Right cardiac atrium (tissue), 5 donors: ENCODE measurements around the gene LMBR1. TPM values are rescaled to one million over a fixed set of nuclear protein-coding genes. Genes with fewer than 3 reads are reported as not detected.

ENCODE experiments used
- ATAC-seq, 2 donors: fragments of 200-7000 bp; cut with Tn5 transposase; one replicate each; pipeline versions ENCODE4 v1.8.0 to v1.9.1; 2020; ENCODE audit warnings: moderate library complexity in 2 of 2, mild to moderate bottlenecking in 1 of 2
- DNase-seq, 3 donors: peaks; one replicate each; pipeline ENCODE4 v3.0.0-alpha.2; 2020
- H3K27ac ChIP-seq: one replicate; pipeline ENCODE4 v1.5.1; 2013; ENCODE audit warnings: mild to moderate bottlenecking, low read length, control low read depth, moderate library complexity
- H3K27me3 ChIP-seq: one replicate; pipeline ENCODE4 v1.6.1; 2013; ENCODE audit not compliant: control insufficient read depth, insufficient read depth
- H3K4me1 ChIP-seq: one replicate; pipeline ENCODE4 v1.6.1; 2013; ENCODE audit warnings: low read length; ENCODE audit not compliant: control insufficient read depth, insufficient read depth
- H3K4me3 ChIP-seq: one replicate; pipeline ENCODE4 v1.5.1; 2013; ENCODE audit warnings: low read length, control low read depth
- H3K9me3 ChIP-seq: one replicate; pipeline ENCODE4 v1.6.1; 2013; ENCODE audit warnings: low read length; ENCODE audit not compliant: control insufficient read depth
- WGBS: extraction: QIAGEN DNeasy Blood & Tissue Kit; methylation state at CpG from one replicate; pipeline ENCODE4 v1.1.7; 2013; 5-methylcytosine and 5-hydroxymethylcytosine counted together
- intact Hi-C, 4 donors: fragments of 100-400 bp; cut with DNase I; formaldehyde crosslinking; loops; one replicate each; pipeline versions ENCODE4 v1.11.0 to v1.14.0; 2022 to 2023
- polyA plus RNA-seq: library from polyadenylated mRNA; stranded (reverse); fragments of 200-250 nt; gene quantifications from one replicate; pipeline ENCODE4 v1.2.3, GENCODE V29; 2013
- total RNA-seq, 4 donors: library from RNA; stranded (reverse); fragmentation: NEBNext Ultra II Directional; extraction: Animal tissue kit (Norgen Biotek cat#: 25700); gene quantifications; one replicate each; pipeline ENCODE4 v1.2.1, GENCODE V29; 2021
- donor health status: healthy with polysubstance abuse.
- donor health status: DM: no; HTN: yes; CAD: no.
- donor health status: DM: no; HTN: no; CAD: no.
- donor health status: DM: no; HTN: yes; CAD: no; lungs with severe emphysema.
- donor health status: DM: yes; HTN: yes; CAD: no.

LMBR1 gene
- total and polyA plus RNA-seq, 5 donors: 8.1 to 48.7 (median 46.3) TPM

GRCh38 chr7:156753630-156754029 lies 139.4 kb downstream of the LMBR1 start:
- 87% methylated on average over 7 of the region's 7 CpGs for WGBS
- H3K9me3 ChIP-seq: no peaks in the 10 kb centered on the region
- H3K4me1 ChIP-seq: peaks cover 1% of the 10 kb centered on the region
- DNase-seq (no peak), ATAC-seq (no peak)
- H3K27me3 ChIP-seq: no peaks in the 10 kb centered on the region
- intact Hi-C loops: no loop called here
- H3K27ac ChIP-seq: no peak overlapping the region
- no peak overlapping the region for H3K4me3 ChIP-seq

DNA sequence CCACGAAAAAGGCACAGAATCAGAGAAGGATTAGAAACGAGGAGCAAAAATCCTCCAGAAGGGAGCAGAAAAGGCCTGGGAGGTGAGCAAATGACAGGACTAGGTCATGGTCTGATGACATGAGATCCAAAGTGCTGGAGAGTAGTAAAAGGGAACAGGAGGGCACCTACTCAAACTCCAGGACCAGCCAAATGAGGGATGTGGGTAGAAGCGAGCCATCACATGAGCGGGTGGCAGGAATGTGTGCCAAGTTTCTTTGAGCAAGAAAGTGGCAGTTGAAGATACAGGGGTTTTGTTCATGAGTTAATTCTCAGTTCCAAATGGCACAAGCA lies 139.8 kb downstream of the LMBR1 start:
- intact Hi-C loops: no loop called here
- peaks cover 1% of the 10 kb centered on the region for H3K4me1 ChIP-seq
- DNase-seq (no peak), ATAC-seq (no peak)
- H3K4me3 ChIP-seq: no peak overlapping the region
- 91% methylated on average over 4 of the region's 4 CpGs for WGBS
- no peaks in the 10 kb centered on the region for H3K9me3 ChIP-seq
- no peak overlapping the region for H3K27ac ChIP-seq
- no peaks in the 10 kb centered on the region for H3K27me3 ChIP-seq

- H3K4me3 ChIP-seq: no peak overlapping the region
- no peaks in the 10 kb centered on the region for H3K9me3 ChIP-seq
- DNase-seq (no peak), ATAC-seq (no peak)
- H3K4me1 ChIP-seq: peaks cover 1% of the 10 kb centered on the region
- no peaks in the 10 kb centered on the region for H3K27me3 ChIP-seq
- H3K27ac ChIP-seq: no peak overlapping the region
- WGBS: 80% methylated on average over 7 of the region's 7 CpGs
- intact Hi-C loops: no loop called here
Observed at GRCh38 chr7:156752367-156753228, 140.4 kb downstream of the LMBR1 start.

GRCh38 chr7:156751319-156751718 lies 141.7 kb downstream of the LMBR1 start:
- Histone ChIP-seq H3K27me3 (no peaks in the 10 kb centered on the region), H3K4me3 (no peak overlapping the region), H3K27ac (no peak overlapping the region), H3K4me1 (peaks cover 1% of the 10 kb centered on the region), H3K9me3 (no peaks in the 10 kb centered on the region)
- ATAC-seq (no peak), DNase-seq (no peak)
- WGBS: 94% methylated on average over 3 of the region's 3 CpGs
- intact Hi-C loops: no loop called here

- no peak overlapping the region for H3K27ac ChIP-seq
- intact Hi-C loops: no loop called here
- ATAC-seq (no peak), DNase-seq (no peak)
- no peaks in the 10 kb centered on the region for H3K9me3 ChIP-seq
- WGBS: 86% methylated on average over 1 of the region's 1 CpG
- H3K4me3 ChIP-seq: no peak overlapping the region
- H3K4me1 ChIP-seq: peaks cover 1% of the 10 kb centered on the region
- no peaks in the 10 kb centered on the region for H3K27me3 ChIP-seq
Observed at GRCh38 chr7:156747718-156748117, 145.3 kb downstream of the LMBR1 start.

DNA sequence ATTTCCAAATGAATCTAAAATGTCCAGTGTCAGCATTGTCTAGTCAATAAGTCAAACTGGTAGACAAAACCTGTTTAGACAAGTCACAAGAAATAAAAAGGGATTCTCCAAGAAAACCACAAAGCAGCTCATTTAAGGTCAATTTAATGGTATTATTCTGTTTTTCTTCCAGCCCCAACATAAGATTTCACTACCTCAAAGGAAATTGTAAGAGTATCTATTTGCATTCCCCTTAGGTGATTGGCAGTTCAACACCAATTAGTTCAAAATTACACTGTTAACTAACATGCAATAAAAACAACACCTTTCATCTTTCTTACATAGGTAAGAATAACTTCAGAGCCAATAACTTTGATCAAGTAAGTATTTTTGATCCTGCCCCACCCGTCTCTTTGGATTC lies 146.1 kb downstream of the LMBR1 start:
- H3K9me3 ChIP-seq: no peaks in the 10 kb centered on the region
- no peaks in the 10 kb centered on the region for H3K27me3 ChIP-seq
- no peaks in the 10 kb centered on the region for H3K4me1 ChIP-seq
- no peak for DNase-seq
- no peak overlapping the region for H3K4me3 ChIP-seq
- no peak overlapping the region for H3K27ac ChIP-seq
- ATAC-seq: no peak
- 99% methylated on average over 1 of the region's 1 CpG for WGBS
- intact Hi-C loops: no loop called here

- Histone ChIP-seq H3K27ac (no peak overlapping the region), H3K27me3 (no peaks in the 10 kb centered on the region), H3K9me3 (no peaks in the 10 kb centered on the region), H3K4me3 (no peak overlapping the region), H3K4me1 (no peaks in the 10 kb centered on the region)
- 88% methylated on average over 5 of the region's 5 CpGs for WGBS
- intact Hi-C loops: no loop called here
- ATAC-seq (no peak), DNase-seq (no peak)
Observed at GRCh38 chr7:156739596-156739995, 153.4 kb downstream of the LMBR1 start.

GRCh38 chr7:156735851-156736250 lies 157.1 kb downstream of the LMBR1 start:
- 91% methylated on average over 7 of the region's 7 CpGs for WGBS
- Histone ChIP-seq H3K27ac (no peak overlapping the region), H3K4me1 (no peaks in the 10 kb centered on the region), H3K4me3 (no peak overlapping the region), H3K27me3 (no peaks in the 10 kb centered on the region), H3K9me3 (no peaks in the 10 kb centered on the region)
- intact Hi-C loops: no loop called here
- DNase-seq (no peak), ATAC-seq (no peak)

DNA sequence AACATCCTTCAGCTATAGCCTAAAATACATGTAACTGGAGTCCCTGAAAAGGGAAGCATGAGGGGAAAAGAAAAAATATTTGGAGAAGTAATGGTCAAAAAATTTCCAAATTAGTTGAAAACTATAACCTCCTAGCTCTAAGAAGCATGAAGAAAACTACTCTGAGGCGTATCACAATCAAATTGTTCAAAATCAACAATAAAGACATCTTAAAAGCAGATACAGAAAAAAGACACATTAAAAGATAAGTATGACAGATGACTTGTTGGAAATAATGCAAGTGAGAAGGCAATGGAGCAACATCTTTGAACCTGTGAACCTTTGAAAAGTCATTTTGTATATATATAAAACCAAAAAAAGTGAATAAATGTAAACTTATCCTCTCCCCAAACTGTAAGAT lies 159.3 kb downstream of the LMBR1 start:
- no peak overlapping the region for H3K4me3 ChIP-seq
- no peak overlapping the region for H3K27ac ChIP-seq
- ATAC-seq (no peak), DNase-seq (no peak)
- 95% methylated on average over 1 of the region's 1 CpG for WGBS
- H3K27me3 ChIP-seq: no peaks in the 10 kb centered on the region
- H3K9me3 ChIP-seq: no peaks in the 10 kb centered on the region
- intact Hi-C loops: no loop called here
- H3K4me1 ChIP-seq: no peaks in the 10 kb centered on the region

DNA sequence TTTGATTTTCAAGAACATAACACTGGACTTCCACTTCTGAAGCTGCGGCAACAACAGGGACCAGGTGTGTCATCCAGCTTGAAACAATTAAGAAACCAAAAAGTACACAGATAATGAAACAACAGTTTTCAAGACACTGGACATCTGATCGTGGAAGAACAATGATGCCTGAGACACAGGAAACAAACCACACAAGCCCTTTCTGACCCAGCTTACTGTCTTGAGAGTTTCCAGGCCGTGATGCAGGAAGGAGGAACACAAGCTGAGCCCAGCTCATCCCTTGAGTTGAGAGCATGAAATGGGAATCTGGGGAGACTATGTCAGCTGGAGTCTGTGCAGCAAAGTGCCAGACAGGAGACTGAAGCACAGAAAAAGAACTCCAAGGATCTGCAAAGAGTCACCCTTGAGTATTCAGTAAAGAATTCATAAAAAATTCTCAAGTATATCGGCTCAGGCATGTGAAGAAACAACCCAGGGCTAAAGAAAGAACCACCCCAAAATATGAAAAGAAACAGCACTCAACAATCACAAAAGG lies 160.8 kb downstream of the LMBR1 start:
- Histone ChIP-seq H3K4me1 (no peaks in the 10 kb centered on the region), H3K9me3 (no peaks in the 10 kb centered on the region), H3K27ac (no peak overlapping the region), H3K27me3 (no peaks in the 10 kb centered on the region), H3K4me3 (no peak overlapping the region)
- DNase-seq (no peak), ATAC-seq (no peak)
- 86% methylated on average over 4 of the region's 4 CpGs for WGBS
- intact Hi-C loops: no loop called here

DNA sequence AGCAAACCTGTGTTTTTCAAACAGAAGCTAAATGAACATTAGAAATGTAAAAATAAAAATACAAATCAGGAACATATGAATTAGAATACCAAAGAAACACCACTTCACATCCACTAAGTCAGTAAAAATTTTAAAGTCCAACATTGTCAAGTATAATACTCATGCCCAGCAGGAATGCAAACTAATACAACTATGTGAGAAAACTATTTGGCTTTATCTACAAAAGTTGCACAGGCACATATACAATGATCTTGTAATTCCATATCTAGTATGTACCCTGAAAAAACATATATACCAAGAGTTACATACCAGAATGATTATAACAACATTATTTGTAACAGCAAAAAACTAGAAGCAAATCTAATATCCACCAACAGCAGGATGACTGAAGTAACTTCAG lies 161.3 kb downstream of the LMBR1 start:
- no peak for DNase-seq
- ATAC-seq: no peak
- Histone ChIP-seq H3K4me3 (no peak overlapping the region), H3K4me1 (no peaks in the 10 kb centered on the region), H3K9me3 (no peaks in the 10 kb centered on the region), H3K27ac (no peak overlapping the region), H3K27me3 (no peaks in the 10 kb centered on the region)
- intact Hi-C loops: no loop called here

DNA sequence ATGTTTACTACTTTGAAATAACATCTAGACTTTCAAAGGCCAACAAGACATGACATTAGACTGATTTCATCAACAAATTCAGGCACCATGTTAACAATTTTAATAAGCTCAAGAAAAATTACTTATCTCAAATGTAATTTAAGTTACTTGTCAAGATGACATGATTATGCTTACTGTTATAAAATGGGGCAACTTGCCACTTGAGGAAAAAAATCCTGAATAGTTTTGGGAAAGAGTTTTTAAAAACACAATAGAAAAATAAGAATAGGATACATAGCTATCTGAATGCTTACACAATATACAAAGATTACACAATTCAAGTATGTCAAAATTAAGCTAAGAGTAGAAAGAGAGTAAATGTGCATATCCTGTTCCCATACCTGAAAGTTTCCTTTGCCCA lies 167.0 kb downstream of the LMBR1 start:
- intact Hi-C loops: no loop called here
- DNase-seq: no peak
- Histone ChIP-seq H3K27ac (no peak overlapping the region), H3K4me1 (no peaks in the 10 kb centered on the region), H3K9me3 (no peaks in the 10 kb centered on the region), H3K4me3 (no peak overlapping the region), H3K27me3 (no peaks in the 10 kb centered on the region)
- ATAC-seq: no peak
